GM12878 (cell line): ENCODE measurements around the gene CLEC5A.

ENCODE experiments used
- CREM ChIP-seq: IDR thresholded peaks from 2 replicates; pipeline ENCODE4 v1.6.1; 2014; ENCODE audit warnings: antibody characterized with exemption, low read depth
- RFX5 ChIP-seq: IDR thresholded peaks from 2 replicates; pipeline ENCODE4 v1.6.1; 2011; ENCODE audit warnings: low read depth, low read length, improper control_type of control experiment
- SIN3A ChIP-seq: IDR thresholded peaks from 2 replicates; pipeline ENCODE4 v1.6.1; 2012; ENCODE audit warnings: low read depth, low read length, improper control_type of control experiment
- SUZ12 ChIP-seq: fragments of 200-600 bp; sonication (generic); IDR thresholded peaks from one replicate; pipeline ENCODE4 v1.6.1; 2018; ENCODE audit warnings: antibody characterized with exemption, mild to moderate bottlenecking; ENCODE audit not compliant: unreplicated experiment
- TF ChIP-seq, protein P1 (sequence below): IDR thresholded peaks from 2 replicates; pipeline ENCODE4 v1.6.1; 2011; ENCODE audit warnings: low read depth, mild to moderate bottlenecking, low read length, moderate library complexity, borderline replicate concordance; ENCODE audit errors: extremely low read depth
- TF ChIP-seq, protein P2 (sequence below), 3 experiments: IDR thresholded peaks in 2 of 3; conservative IDR thresholded peaks in 1 of 3; 2 replicates each; pipeline ENCODE4 v1.5.1; 2011; ENCODE audit warnings: low read depth in 3 of 3, low read length in 3 of 3, mild to moderate bottlenecking in 3 of 3, control low read depth in 2 of 3, moderate library complexity in 2 of 3, inconsistent platforms in 1 of 3, mixed read lengths in 1 of 3; ENCODE audit not compliant: control insufficient read depth in 2 of 3, insufficient read depth in 1 of 3; ENCODE audit errors: extremely low read depth in 1 of 3
- TF ChIP-seq, protein P3 (sequence below): IDR thresholded peaks from 2 replicates; pipeline ENCODE4 v1.6.1; 2012; ENCODE audit warnings: low read depth, low read length, improper control_type of control experiment

DNA sequence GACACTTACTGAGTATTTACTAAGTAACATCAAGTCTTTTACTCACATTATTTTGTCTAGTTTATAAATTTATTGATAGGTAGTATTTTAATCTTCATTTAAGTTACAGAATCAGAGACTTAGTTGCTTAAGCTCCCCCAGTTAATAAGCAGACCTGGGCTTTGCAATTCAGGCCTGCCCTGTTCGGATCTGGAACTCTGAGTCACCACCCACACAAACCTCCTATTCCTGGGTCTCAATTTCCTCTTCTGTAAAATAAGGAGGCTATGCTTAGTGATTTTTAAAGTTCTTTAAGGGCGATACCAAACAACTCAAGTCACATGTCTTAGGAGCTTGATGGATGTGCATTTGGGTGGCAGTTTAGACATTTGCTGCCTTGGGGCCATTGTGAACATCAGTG, 45.4 kb upstream of the CLEC5A start:
- TF ChIP-seq CREM (no peak), SIN3A (no peak), RFX5 (no peak), SUZ12 (no peak)
- TF ChIP-seq, protein P1, sequence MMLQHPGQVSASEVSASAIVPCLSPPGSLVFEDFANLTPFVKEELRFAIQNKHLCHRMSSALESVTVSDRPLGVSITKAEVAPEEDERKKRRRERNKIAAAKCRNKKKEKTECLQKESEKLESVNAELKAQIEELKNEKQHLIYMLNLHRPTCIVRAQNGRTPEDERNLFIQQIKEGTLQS: no peak
- TF ChIP-seq, protein P2, sequence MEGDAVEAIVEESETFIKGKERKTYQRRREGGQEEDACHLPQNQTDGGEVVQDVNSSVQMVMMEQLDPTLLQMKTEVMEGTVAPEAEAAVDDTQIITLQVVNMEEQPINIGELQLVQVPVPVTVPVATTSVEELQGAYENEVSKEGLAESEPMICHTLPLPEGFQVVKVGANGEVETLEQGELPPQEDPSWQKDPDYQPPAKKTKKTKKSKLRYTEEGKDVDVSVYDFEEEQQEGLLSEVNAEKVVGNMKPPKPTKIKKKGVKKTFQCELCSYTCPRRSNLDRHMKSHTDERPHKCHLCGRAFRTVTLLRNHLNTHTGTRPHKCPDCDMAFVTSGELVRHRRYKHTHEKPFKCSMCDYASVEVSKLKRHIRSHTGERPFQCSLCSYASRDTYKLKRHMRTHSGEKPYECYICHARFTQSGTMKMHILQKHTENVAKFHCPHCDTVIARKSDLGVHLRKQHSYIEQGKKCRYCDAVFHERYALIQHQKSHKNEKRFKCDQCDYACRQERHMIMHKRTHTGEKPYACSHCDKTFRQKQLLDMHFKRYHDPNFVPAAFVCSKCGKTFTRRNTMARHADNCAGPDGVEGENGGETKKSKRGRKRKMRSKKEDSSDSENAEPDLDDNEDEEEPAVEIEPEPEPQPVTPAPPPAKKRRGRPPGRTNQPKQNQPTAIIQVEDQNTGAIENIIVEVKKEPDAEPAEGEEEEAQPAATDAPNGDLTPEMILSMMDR (IDR thresholded peaks at IDR 0.05 in 2 of 3, conservative IDR thresholded peaks at IDR 0.05 in 1 of 3; ENCODE audit: control insufficient read depth in 2 of 3, extremely low read depth in 1 of 3, insufficient read depth in 1 of 3, low read depth in 3 of 3, low read length in 3 of 3): no peak
- TF ChIP-seq, protein P3, sequence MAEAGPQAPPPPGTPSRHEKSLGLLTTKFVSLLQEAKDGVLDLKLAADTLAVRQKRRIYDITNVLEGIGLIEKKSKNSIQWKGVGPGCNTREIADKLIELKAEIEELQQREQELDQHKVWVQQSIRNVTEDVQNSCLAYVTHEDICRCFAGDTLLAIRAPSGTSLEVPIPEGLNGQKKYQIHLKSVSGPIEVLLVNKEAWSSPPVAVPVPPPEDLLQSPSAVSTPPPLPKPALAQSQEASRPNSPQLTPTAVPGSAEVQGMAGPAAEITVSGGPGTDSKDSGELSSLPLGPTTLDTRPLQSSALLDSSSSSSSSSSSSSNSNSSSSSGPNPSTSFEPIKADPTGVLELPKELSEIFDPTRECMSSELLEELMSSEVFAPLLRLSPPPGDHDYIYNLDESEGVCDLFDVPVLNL: no peak
